Amniotic epithelial cell (primary cell): Measurements from ENCODE around the gene HEATR5A.
A peak's percentile ranks its signal among the peaks of the same experiment; 100 is the strongest.
"Not testable (repeated sequence)": the region's sequence is repeated elsewhere in the genome, so short reads cannot be mapped to it uniquely, and the experiment has no call there.

Experiments used
- DNase-seq: peaks from one replicate; pipeline ENCODE4 v3.0.0-alpha.2; 2010; ENCODE audit warnings: low read depth

The HEATR5A gene

GRCh38 chr14:31257554-31258426 is 162.6 kb downstream of the HEATR5A start:
- DNase-seq = not testable (repeated sequence)

DNA sequence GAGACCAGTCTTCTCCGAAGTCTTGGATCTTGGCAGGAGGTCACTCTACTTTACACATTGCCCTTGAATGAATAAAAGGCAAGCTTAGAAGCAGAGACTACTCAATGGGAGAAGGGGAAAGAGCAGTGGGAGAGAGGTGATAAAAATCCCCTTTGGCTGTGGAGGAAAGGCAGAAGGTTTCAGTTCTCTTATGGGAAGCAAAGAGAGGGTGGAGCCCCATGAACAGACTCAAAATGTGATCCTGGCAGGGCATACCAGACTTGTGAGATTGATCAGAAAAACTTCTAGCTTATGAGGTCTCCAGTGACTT is 163.2 kb downstream of the HEATR5A start:
- no peak for DNase-seq

GRCh38 chr14:31256534-31257243 is 163.7 kb downstream of the HEATR5A start:
- DNase-seq = no peak

DNA sequence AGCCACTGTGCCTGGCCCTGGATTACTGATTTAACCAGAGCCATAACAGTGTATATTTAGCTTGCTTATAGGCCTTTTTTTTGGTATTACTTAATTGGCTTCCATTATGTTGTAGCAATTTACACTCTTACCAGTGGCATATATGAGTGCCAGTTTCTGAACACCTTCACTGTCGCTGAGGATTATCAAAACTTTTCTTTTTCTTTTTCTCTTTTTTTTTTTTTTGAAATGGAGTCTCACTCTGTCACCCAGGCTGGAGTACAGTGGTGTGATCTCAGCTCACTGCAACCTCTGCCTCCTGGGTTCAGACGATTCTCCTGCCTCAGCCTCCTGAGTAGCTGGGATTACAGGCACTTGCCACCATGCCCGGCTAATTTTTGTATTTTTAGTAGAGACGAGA is 164.4 kb downstream of the HEATR5A start:
- DNase-seq = not testable (repeated sequence)

- DNase-seq = no peak
These were observed 165.1 kb downstream of the HEATR5A start for GRCh38 chr14:31255286-31255685.

DNA sequence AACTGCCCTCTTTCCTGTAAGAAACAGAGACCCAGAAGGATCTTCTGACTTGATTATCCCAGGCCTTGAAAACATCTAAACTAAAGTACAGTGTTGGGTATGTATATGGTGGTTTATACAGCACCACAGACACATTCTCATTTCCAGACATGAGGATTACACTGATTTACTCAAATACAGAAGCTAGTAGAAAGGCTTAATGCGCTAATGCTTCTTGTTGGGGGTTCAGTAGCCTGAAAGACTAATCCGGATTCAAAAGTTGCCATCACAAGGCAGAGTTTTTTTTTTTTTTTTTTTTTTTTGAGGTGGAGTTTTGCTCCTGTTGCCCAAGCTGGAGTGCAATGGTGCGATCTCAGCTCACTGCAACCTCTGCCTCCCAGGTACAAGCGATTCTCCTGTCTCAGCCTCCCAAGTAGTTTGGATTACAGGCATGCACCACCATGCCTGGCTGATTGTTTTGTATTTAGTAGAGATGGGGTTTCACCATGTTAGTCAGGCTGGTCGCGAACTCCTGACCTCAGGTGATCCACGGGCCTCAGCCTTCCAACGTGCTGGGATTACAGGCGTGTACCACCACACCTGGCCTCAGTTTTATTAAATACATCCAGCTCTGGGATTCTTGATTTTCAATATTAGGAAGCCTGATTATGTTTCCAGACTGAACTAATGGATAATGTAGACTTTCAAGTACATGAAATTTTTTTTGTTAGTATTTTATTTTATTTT is 166.4 kb downstream of the HEATR5A start:
- no peak for DNase-seq

DNA sequence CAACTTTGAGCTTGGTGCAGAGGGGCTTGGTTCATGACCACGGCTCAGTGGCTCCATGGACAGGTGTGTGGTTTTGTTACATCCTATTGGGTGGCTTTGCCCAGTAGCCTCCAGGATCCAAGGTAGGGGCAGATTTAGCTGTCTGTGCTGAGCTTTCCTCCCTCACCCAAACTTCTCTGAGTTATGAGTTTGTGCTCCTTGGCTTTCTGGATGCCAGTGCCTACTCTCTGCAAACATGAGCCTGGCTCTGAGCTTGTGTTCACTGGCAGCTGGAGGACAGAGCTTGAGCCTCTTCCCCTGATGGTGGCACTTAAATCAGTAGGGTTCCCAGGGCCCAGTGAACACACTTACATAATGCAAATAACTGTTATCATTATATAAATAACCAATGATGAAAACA is 167.5 kb downstream of the HEATR5A start:
- DNase-seq = no peak

DNA sequence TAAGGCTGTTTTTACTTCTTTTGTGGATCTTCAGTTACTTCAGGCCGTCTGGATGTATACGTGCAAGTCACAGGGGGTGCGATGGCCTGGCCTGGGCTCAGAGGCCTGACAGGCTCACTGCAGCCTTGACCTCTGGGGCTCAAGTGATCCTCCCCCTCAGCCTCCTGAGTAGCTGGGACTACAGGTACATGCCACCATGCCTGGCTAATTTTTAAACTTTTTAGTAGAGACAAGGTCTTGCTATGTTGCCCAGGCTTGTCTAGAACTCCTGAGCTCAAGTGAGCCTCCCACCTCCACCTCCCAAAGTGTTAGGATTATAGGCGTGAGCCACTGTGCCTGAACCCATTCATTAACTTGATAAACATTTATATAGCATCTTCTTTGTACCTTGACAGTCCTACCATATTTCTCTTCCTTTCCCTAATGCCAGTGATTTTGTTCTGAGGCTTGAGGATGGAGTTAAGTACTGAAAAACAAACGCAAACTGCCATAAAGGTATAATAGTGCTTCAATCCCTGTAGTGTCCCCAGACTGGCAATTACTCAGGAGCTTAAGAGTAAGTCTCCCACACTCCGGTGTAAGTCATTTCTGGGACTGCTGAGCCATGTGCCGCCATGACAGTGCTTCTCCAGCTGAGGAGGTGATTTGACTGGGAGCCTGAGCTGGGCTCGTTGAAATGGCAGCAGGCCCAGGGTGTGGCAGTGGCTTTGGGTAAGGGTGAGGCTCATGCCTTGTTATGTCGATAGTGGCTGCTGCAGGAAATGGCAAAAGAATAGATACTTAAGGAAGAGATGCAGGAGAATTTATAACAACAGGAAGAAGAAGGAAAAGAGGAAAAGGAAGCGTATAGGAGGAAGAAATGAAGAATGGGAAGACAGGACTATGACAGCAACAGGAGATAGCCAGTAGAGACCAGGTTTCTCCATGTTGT is 169.1 kb downstream of the HEATR5A start:
- no peak for DNase-seq

DNA sequence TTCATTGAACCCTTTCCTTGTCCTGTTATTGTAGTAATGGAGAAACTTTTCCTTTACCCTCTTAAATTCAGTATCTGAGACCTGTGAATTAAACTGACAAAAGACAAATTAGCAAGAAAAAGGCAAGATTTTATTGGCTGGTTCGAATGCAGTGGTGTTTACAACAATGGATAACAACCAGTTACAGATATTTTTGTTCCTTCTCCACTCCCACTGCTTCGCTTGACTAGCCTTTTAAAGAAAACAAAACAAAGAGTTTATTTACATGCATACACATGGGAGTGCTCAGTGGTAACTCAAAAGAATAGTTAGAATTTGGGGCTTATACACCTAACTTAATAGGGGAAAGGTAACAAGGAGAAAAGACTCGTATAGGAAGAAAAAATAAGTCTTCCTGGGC is 175.7 kb downstream of the HEATR5A start:
- DNase-seq = no peak

DNA sequence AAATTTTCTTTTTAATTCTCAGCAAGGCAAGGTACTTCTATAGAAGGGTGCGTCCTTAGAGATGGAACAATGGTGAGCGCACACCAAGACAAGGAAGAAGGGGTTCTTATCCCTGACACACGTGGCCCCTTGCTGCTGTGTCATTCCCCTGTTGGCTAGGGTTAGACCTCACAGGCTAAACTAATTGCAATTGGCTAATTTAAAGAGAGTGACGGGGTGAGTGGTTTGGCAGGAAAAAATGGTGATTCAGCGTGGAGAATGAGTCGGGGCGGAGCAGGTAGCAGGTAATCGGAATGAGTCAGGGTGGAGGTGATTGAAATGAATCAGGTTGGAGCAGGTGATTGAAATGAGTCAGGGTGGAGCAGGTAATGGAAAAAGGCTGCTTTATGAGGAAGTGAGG is 176.5 kb downstream of the HEATR5A start:
- no peak for DNase-seq

- peak; percentile 75 for DNase-seq
These were observed 178.0 kb downstream of the HEATR5A start for GRCh38 chr14:31242161-31242940.
